Effector memory CD4-positive, alpha-beta T cell (primary cell): ENCODE measurements around the gene BTBD9.

ENCODE experiments used
- DNase-seq, 3 donors: peaks; one replicate each; pipeline ENCODE4 v3.0.0-alpha.2; 2020
- H3K27ac ChIP-seq: 2 replicates; pipeline ENCODE4 v1.7.0; 2013; ENCODE audit warnings: mild to moderate bottlenecking, low read length, moderate library complexity; ENCODE audit not compliant: insufficient read depth, poor library complexity, severe bottlenecking
- H3K27me3 ChIP-seq: replicated peaks from 2 replicates; pipeline ENCODE4 v1.7.0; 2013; ENCODE audit warnings: mild to moderate bottlenecking, low read length; ENCODE audit not compliant: insufficient read depth, control insufficient read depth, poor library complexity, severe bottlenecking
- H3K36me3 ChIP-seq: 2 replicates; pipeline ENCODE4 v1.7.0; 2013; ENCODE audit warnings: mild to moderate bottlenecking, low read length, moderate library complexity; ENCODE audit not compliant: control insufficient read depth, insufficient read depth
- H3K4me1 ChIP-seq: 2 replicates; pipeline ENCODE4 v1.7.0; 2013; ENCODE audit warnings: low read length, mild to moderate bottlenecking; ENCODE audit not compliant: control insufficient read depth, insufficient read depth, poor library complexity, severe bottlenecking
- H3K4me3 ChIP-seq: 2 replicates; pipeline ENCODE4 v1.7.0; 2013; ENCODE audit warnings: low read length, low read depth, mild to moderate bottlenecking; ENCODE audit not compliant: insufficient read depth, poor library complexity, severe bottlenecking
- H3K9me3 ChIP-seq: 2 replicates; pipeline ENCODE4 v1.7.0; 2013; ENCODE audit warnings: mild to moderate bottlenecking, low read length, moderate library complexity; ENCODE audit not compliant: control insufficient read depth

BTBD9 gene

GRCh38 chr6:38512211-38512610 is 127.5 kb downstream of the BTBD9 start:
- Histone ChIP-seq H3K4me1 (no peaks in the 10 kb centered on the region), H3K4me3 (no peak overlapping the region), H3K27ac (no peak overlapping the region), H3K9me3 (no peaks in the 10 kb centered on the region), H3K36me3 (no peaks in the 10 kb centered on the region), H3K27me3 (no peaks in the 10 kb centered on the region)
- no peak for DNase-seq

DNA sequence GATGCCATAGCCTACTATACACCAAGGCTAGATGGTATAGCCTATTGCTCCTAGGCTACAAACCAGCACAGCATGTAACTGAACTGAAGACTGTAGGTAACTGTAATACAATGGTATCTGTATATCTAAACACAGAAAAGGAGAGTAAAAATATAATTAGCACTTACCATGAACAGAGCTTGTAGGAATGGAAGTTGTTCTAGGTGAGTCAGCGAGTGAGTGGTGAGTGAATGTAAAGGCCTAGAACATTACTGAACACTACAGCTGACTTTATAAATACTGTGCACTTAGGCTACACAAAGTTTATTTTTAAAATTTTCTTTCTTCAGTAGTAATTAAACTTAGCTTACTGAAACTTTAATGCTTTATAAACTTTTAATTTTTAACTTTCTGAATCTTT is 129.5 kb downstream of the BTBD9 start:
- DNase-seq, result no peak
- no peak overlapping the region for H3K27ac ChIP-seq
- H3K27me3 ChIP-seq, result no peaks in the 10 kb centered on the region
- no peaks in the 10 kb centered on the region for H3K4me1 ChIP-seq
- no peaks in the 10 kb centered on the region for H3K9me3 ChIP-seq
- no peaks in the 10 kb centered on the region for H3K36me3 ChIP-seq
- no peak overlapping the region for H3K4me3 ChIP-seq

GRCh38 chr6:38509713-38510112 is 130.0 kb downstream of the BTBD9 start:
- Histone ChIP-seq H3K27me3 (no peaks in the 10 kb centered on the region), H3K36me3 (no peaks in the 10 kb centered on the region), H3K4me3 (no peak overlapping the region), H3K27ac (no peak overlapping the region), H3K9me3 (no peaks in the 10 kb centered on the region), H3K4me1 (no peaks in the 10 kb centered on the region)
- no peak for DNase-seq

DNA sequence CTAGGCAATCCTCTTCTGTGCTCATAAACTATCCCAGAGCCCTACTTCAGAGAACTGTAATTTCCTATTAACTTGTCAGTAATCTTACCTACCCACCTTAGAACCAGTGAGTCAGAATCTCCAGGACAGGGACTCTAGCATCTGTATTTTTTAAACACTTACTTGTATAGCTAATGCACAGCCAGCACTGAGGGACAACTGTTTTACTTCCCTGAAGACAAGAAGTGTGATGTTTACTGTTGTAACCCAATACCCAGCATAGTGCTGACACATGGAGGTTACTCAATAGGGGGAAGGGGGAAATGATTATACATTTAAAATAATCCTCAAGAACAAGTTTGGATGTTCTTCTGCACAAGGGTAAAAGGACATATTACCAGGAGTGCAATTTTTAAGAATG is 130.8 kb downstream of the BTBD9 start:
- Histone ChIP-seq H3K4me3 (no peak overlapping the region), H3K27ac (no peak overlapping the region), H3K9me3 (no peaks in the 10 kb centered on the region), H3K36me3 (no peaks in the 10 kb centered on the region), H3K27me3 (no peaks in the 10 kb centered on the region), H3K4me1 (no peaks in the 10 kb centered on the region)
- DNase-seq, result no peak

- Histone ChIP-seq H3K27me3 (no peaks in the 10 kb centered on the region), H3K27ac (no peak overlapping the region)
These were observed 131.4 kb downstream of the BTBD9 start for GRCh38 chr6:38508286-38508685.

DNA sequence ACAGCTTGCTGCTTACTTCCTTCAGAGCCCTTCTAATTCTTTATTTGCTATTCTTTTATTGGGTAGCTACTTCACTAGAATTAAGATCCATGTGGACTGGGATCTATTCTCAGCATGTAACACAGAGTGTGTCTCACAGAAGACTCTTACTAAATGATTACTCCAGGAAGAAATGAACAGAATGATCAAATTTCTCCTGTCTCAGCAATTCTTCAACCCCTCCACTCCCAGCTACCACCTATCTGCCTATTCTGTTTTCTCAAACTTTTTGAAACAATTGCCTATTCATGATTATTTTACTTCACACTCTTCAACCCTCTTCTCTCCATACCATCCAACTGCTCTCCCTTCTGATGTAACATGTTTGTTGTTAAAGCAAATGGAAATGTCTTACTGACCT is 132.6 kb downstream of the BTBD9 start:
- H3K27me3 ChIP-seq, result no peaks in the 10 kb centered on the region
- H3K27ac ChIP-seq, result no peak overlapping the region
- no peaks in the 10 kb centered on the region for H3K9me3 ChIP-seq
- no peak for DNase-seq
- H3K4me3 ChIP-seq, result no peak overlapping the region
- H3K4me1 ChIP-seq, result no peaks in the 10 kb centered on the region
- H3K36me3 ChIP-seq, result no peaks in the 10 kb centered on the region

More at GRCh38 chr6:38508286-38508685, 131.4 kb downstream of the BTBD9 start:
- no peaks in the 10 kb centered on the region for H3K9me3 ChIP-seq
- DNase-seq, result no peak
- no peaks in the 10 kb centered on the region for H3K4me1 ChIP-seq
- no peak overlapping the region for H3K4me3 ChIP-seq
- H3K36me3 ChIP-seq, result no peaks in the 10 kb centered on the region

DNA sequence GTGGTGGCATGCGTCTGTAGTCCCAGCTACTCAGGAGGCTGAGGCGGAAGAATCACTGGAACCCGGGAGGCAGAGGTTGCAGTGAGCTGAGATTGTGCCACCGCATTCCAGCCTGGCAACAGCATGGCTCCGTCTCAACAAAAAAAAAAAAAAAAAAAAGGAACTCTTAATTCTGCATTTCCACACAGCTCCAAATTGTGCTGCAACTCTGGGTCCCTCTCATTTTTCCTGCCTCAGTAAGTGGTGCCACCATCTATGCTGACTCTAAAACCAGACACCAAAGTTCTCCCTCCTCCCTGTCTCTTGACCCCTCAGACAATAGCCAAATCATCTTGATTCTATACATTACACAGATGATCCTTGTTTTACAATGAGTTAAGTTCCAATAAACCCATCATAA is 133.9 kb downstream of the BTBD9 start:
- Histone ChIP-seq H3K4me3 (no peak overlapping the region), H3K36me3 (no peaks in the 10 kb centered on the region), H3K27ac (no peak overlapping the region), H3K9me3 (no peaks in the 10 kb centered on the region), H3K4me1 (no peaks in the 10 kb centered on the region), H3K27me3 (no peaks in the 10 kb centered on the region)
- DNase-seq, result no peak

DNA sequence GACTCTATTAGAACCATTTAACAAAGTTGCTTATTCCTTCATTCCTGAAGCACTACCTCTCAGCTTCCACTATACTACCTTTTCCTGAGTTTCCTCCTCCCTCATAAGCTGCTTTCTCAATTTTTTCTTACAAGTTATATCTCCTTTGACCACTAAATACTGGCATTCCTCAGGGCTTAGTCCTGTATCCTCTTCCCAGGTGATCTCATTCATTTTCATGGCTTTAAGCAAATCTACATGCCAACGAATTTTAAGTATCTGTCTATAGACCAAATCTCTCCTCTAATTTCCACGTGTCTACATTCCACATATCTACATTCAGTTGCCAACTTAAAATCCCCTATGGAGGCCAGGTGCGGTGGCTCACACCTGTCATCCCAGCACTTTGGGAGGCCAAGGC is 134.7 kb downstream of the BTBD9 start:
- no peaks in the 10 kb centered on the region for H3K9me3 ChIP-seq
- no peaks in the 10 kb centered on the region for H3K27me3 ChIP-seq
- H3K27ac ChIP-seq, result no peak overlapping the region
- DNase-seq, result no peak
- no peak overlapping the region for H3K4me3 ChIP-seq
- no peaks in the 10 kb centered on the region for H3K4me1 ChIP-seq
- H3K36me3 ChIP-seq, result no peaks in the 10 kb centered on the region

DNA sequence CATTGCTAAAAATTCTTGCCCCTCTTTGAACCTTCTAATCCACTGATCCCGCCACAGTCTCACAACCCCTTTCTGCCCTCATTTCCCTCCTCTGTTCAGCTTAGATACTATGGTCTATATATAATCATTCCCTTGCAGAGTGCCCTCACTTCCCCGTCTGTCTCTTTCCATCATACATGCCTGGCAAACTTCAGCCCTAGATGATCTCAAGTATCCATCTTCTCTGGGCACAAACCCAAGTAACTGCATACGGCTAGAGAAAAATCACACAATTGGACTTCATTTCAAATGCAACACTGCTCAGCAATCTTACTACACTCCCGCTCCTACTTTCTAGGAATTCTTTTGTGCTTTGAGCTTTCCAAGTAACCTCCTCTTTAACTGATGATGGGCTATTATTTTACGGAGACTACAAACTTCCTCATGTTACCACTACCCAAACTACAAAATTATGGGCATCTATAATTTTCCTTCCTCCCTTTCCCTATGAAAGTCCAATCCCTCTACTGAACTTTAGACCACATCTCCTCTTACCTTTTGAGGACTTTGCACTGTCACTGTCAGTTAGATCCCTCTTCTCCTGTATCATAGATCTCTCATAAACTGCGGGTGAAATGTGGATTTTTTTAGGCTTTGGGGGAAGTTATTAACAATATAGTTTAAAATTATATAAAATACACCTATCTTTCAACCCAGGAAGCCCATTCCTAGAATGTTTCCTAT is 135.6 kb downstream of the BTBD9 start:
- Histone ChIP-seq H3K4me3 (no peak overlapping the region), H3K27ac (no peak overlapping the region), H3K27me3 (no peaks in the 10 kb centered on the region), H3K36me3 (no peaks in the 10 kb centered on the region), H3K4me1 (no peaks in the 10 kb centered on the region), H3K9me3 (no peaks in the 10 kb centered on the region)
- no peak for DNase-seq

DNA sequence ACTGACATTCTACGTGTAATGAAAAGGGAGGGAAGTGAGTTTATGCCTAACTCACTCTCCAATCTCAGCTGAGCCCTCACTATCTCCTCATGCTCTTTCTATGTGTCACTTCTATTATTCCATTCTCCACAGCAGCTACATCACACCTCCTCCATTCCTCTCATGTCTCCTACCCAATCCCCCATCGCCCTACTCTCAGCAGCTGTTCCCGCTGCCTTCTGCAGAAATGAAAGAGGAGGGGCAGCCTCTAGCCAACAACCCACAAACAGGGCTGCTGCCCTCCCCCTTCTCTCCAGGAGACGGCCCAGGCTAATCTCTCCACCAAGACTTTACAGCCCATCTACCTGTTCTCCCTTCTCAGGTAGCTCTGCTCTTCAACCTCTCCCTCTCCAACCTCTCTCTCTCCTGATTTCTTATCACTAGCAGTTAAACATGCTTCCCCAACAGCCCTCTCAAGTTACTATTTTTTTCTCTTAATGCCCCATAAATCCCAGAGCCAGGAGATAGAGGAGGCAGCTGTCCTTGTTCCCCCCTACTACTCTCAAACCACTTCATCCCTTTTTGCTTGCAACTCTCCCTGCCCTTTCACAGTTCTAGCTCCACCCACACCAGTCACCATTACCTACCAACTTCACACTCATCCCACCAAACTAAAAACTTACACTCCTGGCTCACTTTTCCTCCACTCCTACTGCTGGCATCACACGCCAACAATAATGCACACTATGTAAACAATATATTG is 136.5 kb downstream of the BTBD9 start:
- Histone ChIP-seq H3K27ac (no peak overlapping the region), H3K4me1 (no peaks in the 10 kb centered on the region), H3K9me3 (no peaks in the 10 kb centered on the region), H3K36me3 (no peaks in the 10 kb centered on the region), H3K27me3 (no peaks in the 10 kb centered on the region), H3K4me3 (no peak overlapping the region)
- no peak for DNase-seq
